ENCODE measurements around the gene MTRR.

The MTRR gene

DNA sequence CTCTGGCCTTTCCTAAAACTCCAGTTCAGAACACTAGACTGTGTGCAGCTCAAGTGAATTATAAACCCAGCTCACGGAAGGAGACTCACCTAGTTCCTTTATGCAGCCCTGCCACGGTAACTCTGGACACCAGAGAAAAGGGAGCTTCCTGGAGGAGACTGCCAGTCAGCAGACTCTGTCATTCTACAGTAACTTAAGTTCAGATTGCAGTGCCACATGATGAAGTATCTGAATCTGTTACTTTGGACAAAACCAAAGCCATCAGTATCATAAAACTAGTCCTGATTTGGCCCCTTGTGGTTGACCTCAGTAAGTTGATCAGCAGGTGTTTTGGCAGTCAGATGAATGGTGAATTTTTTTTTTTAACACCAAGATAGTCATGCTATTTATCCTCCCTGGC is 2.7 kb downstream of the MTRR start:
- WGBS (ENCODE audit: extremely low coverage, insufficient coverage, insufficient read length) = no CpG with 5 or more reads among the region's 2 CpGs
- Histone ChIP-seq H3K9me3 (ENCODE audit: insufficient read depth, low read depth, low read length) (no peaks in the 10 kb centered on the region), H2BK12ac (ENCODE audit: low read length) (no peak overlapping the region), H3K14ac (ENCODE audit: low read length) (no peak overlapping the region), H3K4me2 (ENCODE audit: low read length) (no peak overlapping the region), H2AK5ac (ENCODE audit: low read length) (no peak overlapping the region), H4K8ac (ENCODE audit: low read depth, low read length) (no peak overlapping the region), H2BK120ac (ENCODE audit: insufficient read depth, low read length, poor library complexity) (no peak overlapping the region), H3K18ac (ENCODE audit: low read length) (no peak overlapping the region), H3K79me2 (ENCODE audit: control insufficient read depth, insufficient read depth, low read length, poor library complexity) (peaks cover 11% of the 10 kb centered on the region), H3K4me3 (ENCODE audit: low read depth, low read length) (no peak overlapping the region), H3K27ac (ENCODE audit: low read depth, low read length) (no peak overlapping the region), H3K27me3 (ENCODE audit: insufficient read depth, low read length) (no peaks in the 10 kb centered on the region), H3K4me1 (ENCODE audit: control insufficient read depth in 1 of 2, insufficient read depth in 2 of 2, low read length in 2 of 2) (no peaks in the 10 kb centered on the region), H4K12ac (ENCODE audit: low read depth, low read length) (no peak overlapping the region), H3K9ac (ENCODE audit: low read length) (no peak overlapping the region), H3K79me1 (ENCODE audit: low read length) (peaks cover 9% of the 10 kb centered on the region), H2BK5ac (ENCODE audit: low read depth, low read length, poor library complexity) (no peak overlapping the region), H3K36me3 (ENCODE audit: control insufficient read depth in 1 of 2, insufficient read depth in 2 of 2, low read length in 2 of 2) (peaks cover 2 to 10% of the 10 kb centered on the region in 2 experiments), H4K91ac (ENCODE audit: low read depth, low read length) (no peak overlapping the region), H3K4ac (ENCODE audit: low read depth, low read length) (no peak overlapping the region), H3K23ac (ENCODE audit: low read length) (no peak overlapping the region), H2AFZ (ENCODE audit: insufficient read depth, low read length, poor library complexity) (no peak overlapping the region)
- DNase-seq = no peak

GRCh38 chr5:7872517-7873130 is 3.7 kb downstream of the MTRR start:
- WGBS (ENCODE audit: extremely low coverage, insufficient coverage, insufficient read length) = no CpG with 5 or more reads among the region's 4 CpGs
- Histone ChIP-seq H2BK5ac (ENCODE audit: low read depth, low read length, poor library complexity) (no peak overlapping the region), H3K18ac (ENCODE audit: low read length) (no peak overlapping the region), H2AK5ac (ENCODE audit: low read length) (no peak overlapping the region), H3K4me3 (ENCODE audit: low read depth, low read length) (no peak overlapping the region), H4K91ac (ENCODE audit: low read depth, low read length) (no peak overlapping the region), H3K9ac (ENCODE audit: low read length) (no peak overlapping the region), H3K4ac (ENCODE audit: low read depth, low read length) (peak overlapping the region; percentile 52), H3K4me2 (ENCODE audit: low read length) (no peak overlapping the region), H3K79me1 (ENCODE audit: low read length) (peaks cover 9% of the 10 kb centered on the region), H3K27ac (ENCODE audit: low read depth, low read length) (no peak overlapping the region), H2AFZ (ENCODE audit: insufficient read depth, low read length, poor library complexity) (no peak overlapping the region), H3K14ac (ENCODE audit: low read length) (no peak overlapping the region), H4K12ac (ENCODE audit: low read depth, low read length) (no peak overlapping the region), H3K23ac (ENCODE audit: low read length) (no peak overlapping the region), H4K8ac (ENCODE audit: low read depth, low read length) (no peak overlapping the region), H2BK12ac (ENCODE audit: low read length) (no peak overlapping the region), H3K79me2 (ENCODE audit: control insufficient read depth, insufficient read depth, low read length, poor library complexity) (peaks cover 11% of the 10 kb centered on the region), H3K4me1 (ENCODE audit: control insufficient read depth in 1 of 2, insufficient read depth in 2 of 2, low read length in 2 of 2) (no peaks in the 10 kb centered on the region), H2BK120ac (ENCODE audit: insufficient read depth, low read length, poor library complexity) (no peak overlapping the region), H3K9me3 (ENCODE audit: insufficient read depth, low read depth, low read length) (no peaks in the 10 kb centered on the region), H3K27me3 (ENCODE audit: insufficient read depth, low read length) (no peaks in the 10 kb centered on the region), H3K36me3 (ENCODE audit: control insufficient read depth in 1 of 2, insufficient read depth in 2 of 2, low read length in 2 of 2) (peaks cover 2 to 10% of the 10 kb centered on the region in 2 experiments)
- no peak for DNase-seq

DNA sequence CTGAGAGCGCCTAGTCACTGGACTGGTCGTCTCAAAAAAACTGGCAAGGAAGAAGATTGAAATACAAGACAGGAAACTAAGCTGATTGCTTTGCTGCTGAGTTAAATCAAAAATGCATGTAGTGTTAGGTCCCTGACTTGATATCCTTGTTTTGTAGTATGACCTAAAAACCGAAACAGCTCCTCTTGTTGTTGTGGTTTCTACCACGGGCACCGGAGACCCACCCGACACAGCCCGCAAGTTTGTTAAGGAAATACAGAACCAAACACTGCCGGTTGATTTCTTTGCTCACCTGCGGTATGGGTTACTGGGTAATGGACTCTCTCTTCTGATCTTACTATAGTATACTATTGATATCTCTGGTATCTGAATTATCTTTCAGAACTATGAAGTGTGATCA is 4.3 kb downstream of the MTRR start:
- H2AK5ac ChIP-seq (ENCODE audit: low read length) = no peak overlapping the region
- no peaks in the 10 kb centered on the region for H3K27me3 ChIP-seq (ENCODE audit: insufficient read depth, low read length)
- H2BK120ac ChIP-seq (ENCODE audit: insufficient read depth, low read length, poor library complexity) = no peak overlapping the region
- H3K9ac ChIP-seq (ENCODE audit: low read length) = no peak overlapping the region
- no CpG with 5 or more reads among the region's 9 CpGs for WGBS (ENCODE audit: extremely low coverage, insufficient coverage, insufficient read length)
- no peaks in the 10 kb centered on the region for H3K9me3 ChIP-seq (ENCODE audit: insufficient read depth, low read depth, low read length)
- no peak overlapping the region for H2BK5ac ChIP-seq (ENCODE audit: low read depth, low read length, poor library complexity)
- H3K79me2 ChIP-seq (ENCODE audit: control insufficient read depth, insufficient read depth, low read length, poor library complexity) = peaks cover 11% of the 10 kb centered on the region
- H3K4me3 ChIP-seq (ENCODE audit: low read depth, low read length) = no peak overlapping the region
- no peak overlapping the region for H2AFZ ChIP-seq (ENCODE audit: insufficient read depth, low read length, poor library complexity)
- no peak overlapping the region for H3K4me2 ChIP-seq (ENCODE audit: low read length)
- H3K4me1 ChIP-seq (ENCODE audit: control insufficient read depth in 1 of 2, insufficient read depth in 2 of 2, low read length in 2 of 2) = no peaks in the 10 kb centered on the region
- H3K36me3 ChIP-seq (ENCODE audit: control insufficient read depth in 1 of 2, insufficient read depth in 2 of 2, low read length in 2 of 2) = peaks cover 5 to 14% of the 10 kb centered on the region in 2 experiments
- no peak overlapping the region for H4K8ac ChIP-seq (ENCODE audit: low read depth, low read length)
- no peak overlapping the region for H3K18ac ChIP-seq (ENCODE audit: low read length)
- H4K91ac ChIP-seq (ENCODE audit: low read depth, low read length) = no peak overlapping the region
- no peak overlapping the region for H3K14ac ChIP-seq (ENCODE audit: low read length)
- peaks cover 9% of the 10 kb centered on the region for H3K79me1 ChIP-seq (ENCODE audit: low read length)
- H3K27ac ChIP-seq (ENCODE audit: low read depth, low read length) = no peak overlapping the region
- H4K12ac ChIP-seq (ENCODE audit: low read depth, low read length) = no peak overlapping the region
- H2BK12ac ChIP-seq (ENCODE audit: low read length) = no peak overlapping the region
- no peak overlapping the region for H3K23ac ChIP-seq (ENCODE audit: low read length)
- no peak overlapping the region for H3K4ac ChIP-seq (ENCODE audit: low read depth, low read length)
- no peak for DNase-seq

- H3K4me3 ChIP-seq (ENCODE audit: low read depth, low read length) = no peak overlapping the region
- H3K9ac ChIP-seq (ENCODE audit: low read length) = no peak overlapping the region
- H4K91ac ChIP-seq (ENCODE audit: low read depth, low read length) = no peak overlapping the region
- peaks cover 7 to 18% of the 10 kb centered on the region in 2 experiments for H3K36me3 ChIP-seq (ENCODE audit: control insufficient read depth in 1 of 2, insufficient read depth in 2 of 2, low read length in 2 of 2)
- no peak overlapping the region for H3K4ac ChIP-seq (ENCODE audit: low read depth, low read length)
- H2AFZ ChIP-seq (ENCODE audit: insufficient read depth, low read length, poor library complexity) = no peak overlapping the region
- peaks cover 2% of the 10 kb centered on the region for H3K79me2 ChIP-seq (ENCODE audit: control insufficient read depth, insufficient read depth, low read length, poor library complexity)
- H2AK5ac ChIP-seq (ENCODE audit: low read length) = no peak overlapping the region
- DNase-seq = no peak
- WGBS (ENCODE audit: extremely low coverage, insufficient coverage, insufficient read length) = no CpG with 5 or more reads among the region's 2 CpGs
- no peaks in the 10 kb centered on the region for H3K79me1 ChIP-seq (ENCODE audit: low read length)
- no peak overlapping the region for H3K14ac ChIP-seq (ENCODE audit: low read length)
- no peak overlapping the region for H4K12ac ChIP-seq (ENCODE audit: low read depth, low read length)
- no peaks in the 10 kb centered on the region for H3K9me3 ChIP-seq (ENCODE audit: insufficient read depth, low read depth, low read length)
- H4K8ac ChIP-seq (ENCODE audit: low read depth, low read length) = no peak overlapping the region
- no peak overlapping the region for H3K18ac ChIP-seq (ENCODE audit: low read length)
- no peak overlapping the region for H3K4me2 ChIP-seq (ENCODE audit: low read length)
- no peaks in the 10 kb centered on the region for H3K4me1 ChIP-seq (ENCODE audit: control insufficient read depth in 1 of 2, insufficient read depth in 2 of 2, low read length in 2 of 2)
- no peak overlapping the region for H3K23ac ChIP-seq (ENCODE audit: low read length)
- H3K27ac ChIP-seq (ENCODE audit: low read depth, low read length) = no peak overlapping the region
- no peaks in the 10 kb centered on the region for H3K27me3 ChIP-seq (ENCODE audit: insufficient read depth, low read length)
- H2BK120ac ChIP-seq (ENCODE audit: insufficient read depth, low read length, poor library complexity) = no peak overlapping the region
- H2BK12ac ChIP-seq (ENCODE audit: low read length) = no peak overlapping the region
- no peak overlapping the region for H2BK5ac ChIP-seq (ENCODE audit: low read depth, low read length, poor library complexity)
These were observed 5.7 kb downstream of the MTRR start for GRCh38 chr5:7874639-7875038.
